HG03520 (cell line): ENCODE data around the gene BLOC1S6.
"Not testable (repeated sequence)": the region's sequence is repeated elsewhere in the genome, so short reads cannot be mapped to it uniquely, and the experiment has no call there.

Source experiments
- ATAC-seq: cut with Tn5 transposase; IDR thresholded peaks from one replicate; pipeline ENCODE4 v1.9.1; 2021; ENCODE audit warnings: mild to moderate bottlenecking, moderate library complexity; ENCODE audit not compliant: unreplicated experiment

The BLOC1S6 gene

DNA sequence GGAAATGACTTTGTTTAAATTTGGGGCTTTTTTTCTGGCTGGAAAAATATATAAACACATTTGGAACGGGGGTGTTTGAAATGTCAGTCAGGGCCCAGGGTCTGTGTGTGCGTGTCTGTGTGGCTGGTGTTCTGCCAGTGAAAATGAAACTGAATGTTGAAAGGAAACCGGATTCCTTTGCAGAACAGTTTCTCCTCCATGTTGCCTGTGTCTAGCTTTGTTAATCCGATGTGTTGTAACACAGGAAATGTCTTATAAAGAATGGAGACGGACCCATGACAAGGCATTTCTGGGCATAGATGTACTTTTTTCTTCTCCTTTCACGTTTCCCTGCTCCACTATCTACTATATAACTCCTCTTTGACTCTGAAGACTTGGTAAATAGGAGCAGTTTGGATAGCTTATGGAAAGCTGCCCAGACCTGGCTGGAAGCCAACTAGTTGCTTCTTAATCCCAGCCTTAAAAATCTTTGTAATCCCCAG is 50.4 kb downstream of the BLOC1S6 start:
- ATAC-seq, result peak; percentile 51

DNA sequence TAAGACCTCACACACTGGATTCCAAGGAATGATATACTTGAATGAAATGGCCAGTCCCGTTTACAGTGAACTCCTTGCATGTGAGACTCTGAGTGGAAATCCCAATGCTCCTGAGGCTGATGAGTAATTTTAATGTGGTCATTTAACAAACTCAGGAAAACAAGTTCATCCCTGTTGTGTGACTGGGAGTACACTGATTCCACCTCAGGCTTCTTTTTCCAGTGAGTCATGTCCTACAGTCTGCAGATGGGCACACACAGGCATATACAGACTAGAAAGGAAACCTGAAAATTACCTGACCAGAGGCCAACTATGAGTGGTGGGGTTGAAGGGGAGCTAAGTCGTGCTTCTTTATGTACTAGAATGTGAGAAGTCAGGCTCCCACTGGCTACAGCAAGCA is 53.4 kb downstream of the BLOC1S6 start:
- ATAC-seq, result no peak

DNA sequence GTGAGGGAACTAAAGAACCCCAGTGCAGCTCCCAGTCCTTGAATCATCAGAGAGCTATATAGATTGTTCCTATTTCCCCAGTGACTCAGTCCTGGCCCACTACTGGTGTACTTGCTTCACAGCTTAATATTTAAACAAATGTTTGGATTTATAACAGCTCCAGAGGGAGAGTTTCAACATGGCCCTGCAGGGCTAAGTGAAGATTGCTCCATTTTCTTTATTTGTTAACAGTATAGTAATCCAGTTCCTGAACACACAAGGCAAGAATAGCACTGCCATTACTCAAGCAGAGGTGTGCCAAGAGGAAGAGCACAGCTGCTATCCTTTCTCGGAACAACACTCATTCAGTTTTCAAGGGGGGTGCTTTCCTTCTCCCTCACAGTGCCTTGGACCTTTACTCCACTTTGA is 54.2 kb downstream of the BLOC1S6 start:
- no peak for ATAC-seq

DNA sequence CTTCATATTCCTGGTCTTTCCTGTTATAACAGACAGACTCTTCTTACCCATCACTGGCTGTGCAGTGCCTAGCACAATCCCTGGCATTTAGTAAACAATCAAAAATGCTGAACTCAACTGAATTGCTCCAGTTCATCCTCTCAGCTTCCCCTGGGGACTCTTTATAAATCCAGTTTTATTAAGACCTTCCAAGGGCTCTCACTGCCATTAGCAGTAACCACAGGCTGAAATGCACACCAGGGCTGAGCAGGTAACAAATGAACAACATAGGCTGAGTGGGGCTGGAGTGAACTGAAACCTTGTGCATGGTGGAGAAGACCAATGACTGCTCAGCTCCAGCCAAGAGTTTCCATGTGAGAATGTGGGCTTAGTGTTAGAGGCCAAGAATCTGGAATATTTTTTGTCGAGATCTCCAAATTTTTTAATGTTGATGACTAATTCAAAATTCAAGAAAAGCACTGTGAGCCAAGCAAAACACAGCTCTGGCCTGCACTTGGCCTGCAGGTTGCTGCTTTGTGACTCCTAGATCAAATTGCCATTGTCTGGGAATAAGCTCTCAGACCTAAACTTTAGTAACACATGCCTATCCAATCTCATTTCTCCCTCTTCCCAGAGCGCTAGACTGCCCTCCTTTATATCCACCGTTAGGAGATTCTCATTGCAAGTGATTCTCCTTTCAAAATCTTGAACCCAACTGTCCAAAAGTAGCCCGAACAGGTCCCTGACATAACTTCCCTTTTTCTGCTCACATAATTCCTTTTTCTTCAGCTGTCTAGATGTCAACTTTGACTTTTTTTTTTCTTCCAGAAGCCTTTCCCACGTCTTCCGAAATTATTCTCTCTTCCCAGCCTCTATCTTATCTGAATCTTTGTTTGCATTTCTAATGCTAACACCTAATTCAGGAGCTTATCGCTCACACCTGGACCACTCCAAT is 55.1 kb downstream of the BLOC1S6 start:
- no peak for ATAC-seq

DNA sequence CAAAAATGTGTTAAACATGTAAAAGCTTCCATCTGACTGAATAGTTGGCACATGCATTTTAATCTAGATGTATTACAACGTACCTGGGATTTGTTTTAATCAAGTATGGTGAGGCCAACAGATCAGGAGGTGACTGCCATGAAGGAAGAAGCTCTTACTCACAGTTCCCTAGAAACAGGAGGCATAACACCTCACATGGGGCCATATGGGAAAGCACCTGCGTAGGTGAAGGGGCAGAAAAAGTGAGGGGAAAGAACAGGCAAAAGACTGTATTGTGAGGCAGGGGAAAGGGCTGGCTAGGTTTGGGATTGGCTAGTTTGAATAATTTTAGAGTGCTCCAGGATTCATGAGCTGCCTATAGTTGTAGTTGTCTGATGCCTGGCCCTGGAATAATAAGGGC is 57.3 kb downstream of the BLOC1S6 start:
- ATAC-seq, result no peak

DNA sequence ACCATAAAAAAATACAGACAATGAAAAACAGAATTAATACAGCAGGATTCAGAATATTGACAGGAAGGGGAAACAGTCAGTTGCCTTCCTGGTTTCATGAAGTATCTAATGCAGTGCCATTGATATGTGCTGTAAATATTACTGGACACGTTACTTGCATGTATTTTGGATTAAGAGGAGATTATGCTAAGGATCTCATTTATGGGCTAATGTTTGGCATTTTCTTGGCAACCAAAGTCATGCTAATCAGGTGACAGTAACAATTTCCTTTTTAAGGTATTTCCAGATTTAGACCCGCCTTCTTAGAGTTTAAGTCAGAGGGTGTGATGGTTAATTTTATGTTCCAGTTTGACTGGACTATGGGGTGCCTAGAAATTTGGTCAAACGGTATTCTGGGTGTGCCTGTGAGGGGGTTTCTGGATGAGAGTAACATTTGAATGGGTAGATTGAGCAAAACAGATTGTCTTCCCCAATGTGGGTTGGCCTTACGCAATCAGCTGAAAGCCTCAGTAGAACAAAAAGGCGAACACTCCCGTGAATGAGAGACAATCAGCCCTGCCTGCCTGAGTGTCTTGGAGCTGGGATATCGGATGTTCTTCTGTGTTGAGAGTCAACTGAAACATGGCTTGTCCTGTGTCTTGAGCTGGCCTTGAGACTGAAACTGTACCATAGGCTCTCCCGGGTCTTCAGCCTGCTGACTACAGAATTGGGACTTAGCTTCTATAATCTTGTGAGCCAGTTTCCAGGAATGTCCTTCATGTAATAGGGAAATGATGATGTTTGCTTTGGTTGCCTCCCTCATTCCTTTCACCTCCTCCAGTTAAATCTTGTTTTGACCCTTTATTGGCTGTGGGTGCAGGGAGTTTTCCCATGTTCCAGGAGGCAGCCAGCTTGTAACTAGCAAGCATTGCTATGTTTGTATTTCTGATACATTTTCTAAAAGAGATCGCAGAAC is 58.1 kb downstream of the BLOC1S6 start:
- no peak for ATAC-seq

DNA sequence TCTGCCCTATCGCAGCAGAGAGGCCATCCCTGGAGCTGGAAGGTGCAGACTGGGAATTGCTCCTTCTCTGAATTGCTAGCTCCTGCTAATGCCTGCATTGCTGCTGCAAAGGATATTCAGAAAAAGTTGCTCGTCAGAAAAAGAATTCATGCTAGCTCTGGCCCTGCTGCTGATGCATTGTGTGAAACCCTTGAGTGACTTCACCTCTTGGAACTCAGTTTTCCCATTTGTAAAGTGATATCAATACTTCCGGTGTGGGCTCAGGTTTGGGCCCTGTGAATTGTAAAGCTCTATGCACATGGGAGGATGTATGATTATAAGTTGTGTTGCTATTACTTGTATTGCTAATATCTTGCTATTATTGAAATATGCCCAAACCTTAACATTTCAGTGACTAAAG is 59.0 kb downstream of the BLOC1S6 start:
- no peak for ATAC-seq

DNA sequence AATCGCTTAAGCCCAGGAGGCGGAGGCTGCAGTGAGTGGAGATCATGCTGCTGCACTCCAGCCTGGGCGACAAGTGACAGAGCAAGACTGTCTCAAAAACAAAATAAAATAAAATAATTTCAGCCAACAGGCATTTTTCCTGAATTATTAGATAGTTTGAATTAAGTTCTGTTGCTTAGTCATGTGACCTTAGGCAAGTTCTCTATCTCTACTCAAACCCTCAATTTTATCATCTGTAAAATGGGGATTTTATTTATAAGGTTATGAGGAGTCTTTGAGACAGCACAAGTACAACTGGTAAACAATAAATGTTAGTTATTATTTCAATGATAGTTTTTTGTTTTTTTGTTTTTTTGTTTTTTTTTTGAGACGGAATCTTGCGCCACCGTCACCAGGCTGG is 60.6 kb downstream of the BLOC1S6 start:
- no peak for ATAC-seq

DNA sequence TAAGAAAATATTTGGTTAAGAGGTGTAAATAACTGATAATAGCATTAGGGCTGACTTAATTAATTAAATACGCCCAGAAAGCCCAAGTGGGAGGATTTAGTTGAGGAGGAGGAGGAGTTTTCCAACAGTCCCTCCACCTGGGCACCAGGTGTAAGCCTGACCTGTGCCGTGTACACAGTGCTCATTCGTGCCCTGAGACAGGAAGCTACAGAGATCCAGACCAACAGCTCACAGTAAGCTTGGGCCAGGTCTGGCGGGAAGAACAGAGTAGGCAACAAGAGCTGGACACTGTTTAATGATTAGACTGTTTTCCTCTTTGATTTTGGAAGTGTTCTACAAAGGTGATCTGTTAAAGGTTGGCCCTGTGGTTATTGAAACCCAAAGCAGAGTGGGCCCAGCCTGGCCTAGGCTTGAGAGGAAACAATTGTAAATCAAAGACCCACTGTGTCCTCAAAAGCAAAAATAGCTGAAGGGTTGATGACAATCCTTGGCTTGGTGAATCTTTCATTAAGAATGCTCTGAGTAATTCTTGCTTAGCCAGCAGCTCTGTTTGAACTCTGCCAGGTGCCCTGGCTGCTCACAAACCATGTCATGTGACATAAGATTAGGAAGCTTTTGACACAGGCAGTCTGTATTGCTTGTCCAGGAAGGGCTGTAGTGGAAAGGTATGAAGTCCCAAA is 61.5 kb downstream of the BLOC1S6 start:
- no peak for ATAC-seq

DNA sequence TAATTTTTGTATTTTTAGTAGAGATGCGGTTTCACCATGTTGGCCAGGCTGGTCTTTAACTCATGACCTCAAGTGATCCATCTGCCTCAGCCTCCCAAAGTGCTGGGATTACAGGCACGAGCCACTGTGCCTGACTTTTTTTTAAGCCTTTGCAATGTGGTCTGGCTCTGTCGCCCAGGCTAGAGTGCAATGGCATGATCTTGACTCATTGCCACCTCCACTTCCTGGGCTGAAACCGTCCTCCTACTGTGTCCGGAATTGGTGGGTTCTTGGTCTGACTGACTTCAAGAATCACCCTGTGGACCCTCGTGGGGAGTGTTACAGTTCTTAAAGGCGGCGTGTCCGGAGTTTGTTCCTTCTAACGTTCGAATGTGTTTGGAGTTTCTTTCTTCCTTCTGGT is 62.8 kb downstream of the BLOC1S6 start:
- ATAC-seq, result not testable (repeated sequence)

DNA sequence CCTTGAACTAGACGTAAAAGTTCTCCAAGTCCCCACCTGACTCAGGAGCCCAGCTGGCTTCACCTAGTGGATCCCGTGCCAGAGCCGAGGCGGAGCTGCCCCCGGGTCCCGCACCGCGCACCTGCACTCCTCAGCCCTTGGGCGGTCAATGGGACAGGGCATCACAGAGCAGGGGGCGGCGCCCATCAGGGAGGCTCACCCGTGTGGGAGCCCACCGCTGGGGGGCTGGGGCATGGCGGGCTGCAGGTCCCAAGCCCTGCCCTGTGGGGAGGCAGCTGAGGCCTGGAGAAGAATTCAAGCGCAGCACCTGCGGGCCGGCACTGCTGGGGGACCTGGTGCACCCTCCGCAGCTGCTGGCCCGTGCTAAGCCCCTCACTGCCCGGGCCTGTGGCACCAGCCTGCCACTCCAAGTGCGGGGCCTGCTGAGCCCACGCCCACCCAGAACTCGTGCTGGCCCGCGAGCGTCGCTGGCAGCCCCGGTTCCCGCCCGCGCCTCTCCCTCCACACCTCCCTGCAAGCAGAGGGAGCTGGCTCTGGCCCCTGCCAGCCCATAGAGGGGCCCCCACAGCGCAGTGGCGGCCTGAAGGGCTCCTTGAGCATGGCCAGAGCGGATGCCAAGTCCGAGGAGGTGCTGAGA is 63.8 kb downstream of the BLOC1S6 start:
- ATAC-seq, result no peak

DNA sequence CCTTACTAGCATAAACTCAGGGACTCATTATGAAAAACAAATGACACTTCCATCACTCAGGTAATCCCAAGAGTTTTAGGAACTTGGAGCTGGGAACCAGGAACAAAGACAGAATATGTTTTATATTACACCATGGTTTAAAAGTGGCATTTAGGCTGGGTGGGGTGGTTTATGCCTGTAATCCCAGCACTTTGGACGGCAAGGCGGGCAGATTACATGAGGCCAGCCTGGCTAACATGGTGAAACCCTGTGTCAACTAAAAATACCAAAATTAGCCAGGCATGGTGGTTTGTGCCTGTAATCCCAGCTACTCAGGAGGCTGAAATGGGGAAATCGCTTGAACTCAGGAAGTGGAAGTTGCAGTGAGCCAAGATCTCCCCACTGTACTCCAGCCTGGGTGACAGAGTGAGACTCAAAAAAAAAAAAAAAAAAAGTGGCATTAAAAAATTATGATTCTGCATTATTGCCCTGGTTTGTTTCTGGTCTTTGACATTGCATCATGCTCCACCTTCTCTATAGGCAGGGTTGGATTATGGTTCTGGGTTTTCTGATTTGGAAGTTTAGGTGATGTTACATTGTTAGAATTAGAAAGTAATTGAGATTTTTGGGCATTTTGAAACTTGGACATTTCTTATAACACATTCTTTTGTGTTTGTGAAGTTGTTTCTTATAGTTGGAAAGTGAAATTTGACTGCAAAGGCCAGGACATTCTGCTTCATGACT is 66.7 kb downstream of the BLOC1S6 start:
- ATAC-seq, result no peak

DNA sequence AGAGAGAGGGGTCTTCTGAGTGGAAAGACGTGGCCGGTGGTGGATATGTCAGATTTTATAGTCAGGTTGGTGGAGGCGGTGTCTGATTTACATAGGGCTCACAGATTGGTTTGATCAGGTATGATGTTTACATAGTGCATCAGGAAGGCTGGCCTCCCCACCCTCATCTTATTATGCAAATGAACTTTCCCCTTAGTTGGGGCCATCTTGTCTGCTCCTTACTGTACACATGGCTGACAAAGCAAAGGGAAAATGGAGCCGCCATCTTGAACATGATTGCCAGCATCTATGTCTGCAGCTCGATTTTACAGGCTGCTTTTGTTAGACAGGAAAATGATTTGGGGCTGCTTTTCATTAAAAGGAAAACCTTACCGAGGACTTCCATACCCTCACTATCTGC is 67.6 kb downstream of the BLOC1S6 start:
- ATAC-seq, result no peak

DNA sequence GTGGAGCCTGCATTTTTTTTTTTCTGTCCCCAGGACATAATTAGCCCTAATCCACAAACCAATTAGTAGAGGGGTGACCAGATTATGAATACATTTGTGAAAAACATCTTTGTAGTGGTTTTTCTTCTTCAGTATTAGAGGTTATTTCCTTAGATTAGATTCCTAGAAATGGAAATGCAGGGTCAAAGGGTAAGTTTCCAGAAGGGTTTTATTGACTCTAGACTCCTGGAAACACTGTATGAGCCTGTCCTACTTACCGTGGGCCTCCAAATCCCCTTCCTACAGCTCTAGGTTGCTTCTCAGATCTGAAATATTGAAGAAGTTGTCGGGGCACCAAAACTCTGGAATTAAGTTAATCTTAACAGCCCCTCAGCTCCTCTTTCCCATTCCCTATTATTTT is 70.1 kb downstream of the BLOC1S6 start:
- no peak for ATAC-seq

DNA sequence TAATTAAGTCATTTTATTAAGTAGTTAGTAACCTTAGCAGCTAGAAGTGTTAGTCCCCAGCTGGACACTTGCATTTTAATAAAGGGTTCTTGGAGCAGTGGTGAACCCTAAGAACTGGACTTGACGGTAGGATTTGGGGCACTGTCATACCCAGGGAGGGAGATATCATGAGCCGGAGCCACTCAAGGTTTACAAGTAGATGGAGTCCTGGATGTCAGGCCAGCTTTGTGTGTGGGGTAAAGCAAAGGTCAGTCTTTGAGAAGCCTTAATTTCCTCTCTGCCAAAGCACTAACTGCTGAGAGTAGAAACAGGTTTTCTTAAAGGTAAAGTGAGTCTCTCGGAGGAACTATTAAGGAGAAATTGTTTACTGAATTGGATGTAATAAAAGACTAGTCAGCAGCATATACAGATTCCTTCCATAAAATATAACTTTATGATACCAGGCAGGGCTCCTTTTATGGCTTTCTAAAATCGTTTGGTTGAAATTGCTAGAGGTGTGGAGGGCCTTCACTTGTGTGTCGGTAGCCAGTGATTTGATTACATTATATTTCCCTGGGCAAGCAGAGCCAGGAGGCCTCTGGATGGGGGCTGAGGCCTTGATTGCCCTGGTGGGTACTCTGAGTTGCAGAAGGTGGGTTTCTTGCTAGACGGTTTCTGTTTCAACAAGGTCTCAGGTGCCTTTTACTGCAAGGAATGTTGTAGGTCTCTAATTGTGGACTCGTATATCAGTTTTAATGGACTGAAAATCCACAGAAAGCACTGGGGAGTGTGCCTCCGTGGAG is 70.8 kb downstream of the BLOC1S6 start:
- no peak for ATAC-seq
